Measurements from ENCODE around the gene FAM168A. TPM values are rescaled to one million over a fixed set of nuclear protein-coding genes. Genes with fewer than 3 reads are reported as not detected.

The FAM168A gene
- total and polyA plus RNA-seq, 4 donors: 4.8 to 14.6 (median 9.1) TPM

DNA sequence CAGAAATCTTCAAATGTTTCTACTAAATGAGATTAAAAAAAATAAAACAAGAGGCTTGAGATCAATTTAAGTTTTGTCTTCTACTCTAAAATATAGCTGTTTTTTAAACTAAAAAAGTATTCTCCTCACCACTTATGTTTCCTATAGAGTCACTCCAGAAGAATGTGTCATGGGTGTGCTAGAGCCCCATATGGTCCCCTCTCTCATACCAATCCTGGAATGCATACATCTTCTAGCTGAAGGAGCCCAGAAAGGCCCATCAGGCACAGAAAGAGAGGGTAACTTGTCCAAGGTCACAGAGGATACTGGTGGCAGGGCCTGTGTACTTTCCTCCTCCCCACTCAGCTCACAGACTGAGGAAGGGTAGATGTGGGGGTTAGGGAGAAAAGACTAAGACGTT lies 187.3 kb downstream of the FAM168A start:
- H3K4me1 ChIP-seq (ENCODE audit: control insufficient read depth in 4 of 4, insufficient read depth in 4 of 4, low read length in 3 of 4): no peaks in the 10 kb centered on the region
- H3K36me3 ChIP-seq (ENCODE audit: control insufficient read depth in 4 of 4, insufficient read depth in 3 of 4, low read depth in 1 of 4, low read length in 3 of 4): peaks cover 0 to 23% (median 12%) of the 10 kb centered on the region in 4 donors
- DNase-seq (ENCODE audit: low spot score): no peak
- H3K9ac ChIP-seq (ENCODE audit: low read depth in 1 of 2, low read length in 2 of 2): no peak overlapping the region
- no peak overlapping the region for H3K27ac ChIP-seq (ENCODE audit: low read depth in 1 of 2, low read length in 2 of 2)
- WGBS: 81% methylated on average over 1 of the region's 1 CpG
- TF ChIP-seq GABPA (IDR thresholded peaks at IDR 0.05 in 1 of 2, conservative IDR thresholded peaks at IDR 0.05 in 1 of 2) (no peak), EGR1 (IDR thresholded peaks at IDR 0.05; ENCODE audit: low read depth in 2 of 2) (no peak), FOXA2 (IDR thresholded peaks at IDR 0.05) (no peak), RXRA (IDR thresholded peaks at IDR 0.05) (no peak), JUND (IDR thresholded peaks at IDR 0.05) (no peak), TAF1 (conservative IDR thresholded peaks at IDR 0.05) (no peak), HNF4G (IDR thresholded peaks at IDR 0.05) (no peak), YY1 (IDR thresholded peaks at IDR 0.05) (no peak), FOXA1 (IDR thresholded peaks at IDR 0.05) (no peak), HNF4A (conservative IDR thresholded peaks at IDR 0.05) (no peak), NR2F2 (IDR thresholded peaks at IDR 0.05) (no peak), SP1 (IDR thresholded peaks at IDR 0.05) (no peak), RAD21 (IDR thresholded peaks at IDR 0.05) (no peak)
- TF ChIP-seq, protein P1, sequence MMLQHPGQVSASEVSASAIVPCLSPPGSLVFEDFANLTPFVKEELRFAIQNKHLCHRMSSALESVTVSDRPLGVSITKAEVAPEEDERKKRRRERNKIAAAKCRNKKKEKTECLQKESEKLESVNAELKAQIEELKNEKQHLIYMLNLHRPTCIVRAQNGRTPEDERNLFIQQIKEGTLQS (IDR thresholded peaks at IDR 0.05): no peak
- TF ChIP-seq, protein P2, sequence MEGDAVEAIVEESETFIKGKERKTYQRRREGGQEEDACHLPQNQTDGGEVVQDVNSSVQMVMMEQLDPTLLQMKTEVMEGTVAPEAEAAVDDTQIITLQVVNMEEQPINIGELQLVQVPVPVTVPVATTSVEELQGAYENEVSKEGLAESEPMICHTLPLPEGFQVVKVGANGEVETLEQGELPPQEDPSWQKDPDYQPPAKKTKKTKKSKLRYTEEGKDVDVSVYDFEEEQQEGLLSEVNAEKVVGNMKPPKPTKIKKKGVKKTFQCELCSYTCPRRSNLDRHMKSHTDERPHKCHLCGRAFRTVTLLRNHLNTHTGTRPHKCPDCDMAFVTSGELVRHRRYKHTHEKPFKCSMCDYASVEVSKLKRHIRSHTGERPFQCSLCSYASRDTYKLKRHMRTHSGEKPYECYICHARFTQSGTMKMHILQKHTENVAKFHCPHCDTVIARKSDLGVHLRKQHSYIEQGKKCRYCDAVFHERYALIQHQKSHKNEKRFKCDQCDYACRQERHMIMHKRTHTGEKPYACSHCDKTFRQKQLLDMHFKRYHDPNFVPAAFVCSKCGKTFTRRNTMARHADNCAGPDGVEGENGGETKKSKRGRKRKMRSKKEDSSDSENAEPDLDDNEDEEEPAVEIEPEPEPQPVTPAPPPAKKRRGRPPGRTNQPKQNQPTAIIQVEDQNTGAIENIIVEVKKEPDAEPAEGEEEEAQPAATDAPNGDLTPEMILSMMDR (IDR thresholded peaks at IDR 0.05; ENCODE audit: low read depth, low read length, missing input control): no peak
- TF ChIP-seq, protein P3, sequence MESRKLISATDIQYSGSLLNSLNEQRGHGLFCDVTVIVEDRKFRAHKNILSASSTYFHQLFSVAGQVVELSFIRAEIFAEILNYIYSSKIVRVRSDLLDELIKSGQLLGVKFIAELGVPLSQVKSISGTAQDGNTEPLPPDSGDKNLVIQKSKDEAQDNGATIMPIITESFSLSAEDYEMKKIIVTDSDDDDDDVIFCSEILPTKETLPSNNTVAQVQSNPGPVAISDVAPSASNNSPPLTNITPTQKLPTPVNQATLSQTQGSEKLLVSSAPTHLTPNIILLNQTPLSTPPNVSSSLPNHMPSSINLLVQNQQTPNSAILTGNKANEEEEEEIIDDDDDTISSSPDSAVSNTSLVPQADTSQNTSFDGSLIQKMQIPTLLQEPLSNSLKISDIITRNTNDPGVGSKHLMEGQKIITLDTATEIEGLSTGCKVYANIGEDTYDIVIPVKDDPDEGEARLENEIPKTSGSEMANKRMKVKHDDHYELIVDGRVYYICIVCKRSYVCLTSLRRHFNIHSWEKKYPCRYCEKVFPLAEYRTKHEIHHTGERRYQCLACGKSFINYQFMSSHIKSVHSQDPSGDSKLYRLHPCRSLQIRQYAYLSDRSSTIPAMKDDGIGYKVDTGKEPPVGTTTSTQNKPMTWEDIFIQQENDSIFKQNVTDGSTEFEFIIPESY (IDR thresholded peaks at IDR 0.05): no peak
- TF ChIP-seq, protein P4, sequence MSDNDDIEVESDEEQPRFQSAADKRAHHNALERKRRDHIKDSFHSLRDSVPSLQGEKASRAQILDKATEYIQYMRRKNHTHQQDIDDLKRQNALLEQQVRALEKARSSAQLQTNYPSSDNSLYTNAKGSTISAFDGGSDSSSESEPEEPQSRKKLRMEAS (IDR thresholded peaks at IDR 0.05): no peak
- TF ChIP-seq, protein P5, sequence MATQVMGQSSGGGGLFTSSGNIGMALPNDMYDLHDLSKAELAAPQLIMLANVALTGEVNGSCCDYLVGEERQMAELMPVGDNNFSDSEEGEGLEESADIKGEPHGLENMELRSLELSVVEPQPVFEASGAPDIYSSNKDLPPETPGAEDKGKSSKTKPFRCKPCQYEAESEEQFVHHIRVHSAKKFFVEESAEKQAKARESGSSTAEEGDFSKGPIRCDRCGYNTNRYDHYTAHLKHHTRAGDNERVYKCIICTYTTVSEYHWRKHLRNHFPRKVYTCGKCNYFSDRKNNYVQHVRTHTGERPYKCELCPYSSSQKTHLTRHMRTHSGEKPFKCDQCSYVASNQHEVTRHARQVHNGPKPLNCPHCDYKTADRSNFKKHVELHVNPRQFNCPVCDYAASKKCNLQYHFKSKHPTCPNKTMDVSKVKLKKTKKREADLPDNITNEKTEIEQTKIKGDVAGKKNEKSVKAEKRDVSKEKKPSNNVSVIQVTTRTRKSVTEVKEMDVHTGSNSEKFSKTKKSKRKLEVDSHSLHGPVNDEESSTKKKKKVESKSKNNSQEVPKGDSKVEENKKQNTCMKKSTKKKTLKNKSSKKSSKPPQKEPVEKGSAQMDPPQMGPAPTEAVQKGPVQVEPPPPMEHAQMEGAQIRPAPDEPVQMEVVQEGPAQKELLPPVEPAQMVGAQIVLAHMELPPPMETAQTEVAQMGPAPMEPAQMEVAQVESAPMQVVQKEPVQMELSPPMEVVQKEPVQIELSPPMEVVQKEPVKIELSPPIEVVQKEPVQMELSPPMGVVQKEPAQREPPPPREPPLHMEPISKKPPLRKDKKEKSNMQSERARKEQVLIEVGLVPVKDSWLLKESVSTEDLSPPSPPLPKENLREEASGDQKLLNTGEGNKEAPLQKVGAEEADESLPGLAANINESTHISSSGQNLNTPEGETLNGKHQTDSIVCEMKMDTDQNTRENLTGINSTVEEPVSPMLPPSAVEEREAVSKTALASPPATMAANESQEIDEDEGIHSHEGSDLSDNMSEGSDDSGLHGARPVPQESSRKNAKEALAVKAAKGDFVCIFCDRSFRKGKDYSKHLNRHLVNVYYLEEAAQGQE (IDR thresholded peaks at IDR 0.05): no peak
- H3K4me3 ChIP-seq (ENCODE audit: low read depth in 1 of 3, low read length in 3 of 3): no peak overlapping the region
- no peaks in the 10 kb centered on the region for H3K9me3 ChIP-seq (ENCODE audit: control insufficient read depth in 4 of 4, low read length in 3 of 4)
- H3K27me3 ChIP-seq (ENCODE audit: control insufficient read depth in 4 of 4, insufficient read depth in 4 of 4, low read length in 3 of 4): no peaks in the 10 kb centered on the region

Data from liver (tissue), 9 donors.